Activated CD4-positive, alpha-beta T cell treated with anti-CD3 and anti-CD28 coated beads, Interleukin-2, amount 10 ng/mL, durations not matched to agents 7 days and 5 days (primary cell): Measurements from ENCODE around the gene MTHFD1L. TPM values are rescaled to one million over a fixed set of nuclear protein-coding genes. Genes with fewer than 3 reads are reported as not detected.
A peak's percentile ranks its signal among the peaks of the same experiment; 100 is the strongest.

Experiments
- CTCF ChIA-PET: fragments of 350-600 bp; sonication (Branson Sonifier 250); formaldehyde crosslinking; loops from one replicate; lab custom pipeline; 2021; ENCODE audit warnings: antibody characterized with exemption; lab: Charles Lee
- POLR2A ChIA-PET: fragments of 350-600 bp; sonication (Branson Sonifier 250); formaldehyde crosslinking; loops from one replicate; lab custom pipeline; 2021; ENCODE audit warnings: antibody characterized with exemption; lab: Charles Lee
- DNase-seq: peaks from one replicate; pipeline ENCODE4 v3.0.0-alpha.2; 2020
- H3K27ac Mint-ChIP-seq: one replicate; pipeline ENCODE4 v1.8.0; 2021; ENCODE audit warnings: mild to moderate bottlenecking, moderate library complexity, mixed read lengths
- H3K27me3 Mint-ChIP-seq: one replicate; pipeline ENCODE4 v1.8.0; 2021; ENCODE audit warnings: mixed read lengths
- H3K36me3 Mint-ChIP-seq: one replicate; pipeline ENCODE4 v1.8.0; 2021; ENCODE audit warnings: low read depth, mixed read lengths
- H3K4me1 Mint-ChIP-seq: one replicate; pipeline ENCODE4 v1.8.0; 2021; ENCODE audit warnings: mixed read lengths
- H3K4me3 Mint-ChIP-seq: one replicate; pipeline ENCODE4 v1.8.0; 2021; ENCODE audit warnings: mild to moderate bottlenecking, moderate library complexity, mixed read lengths
- H3K9me3 Mint-ChIP-seq: one replicate; pipeline ENCODE4 v1.8.0; 2021; ENCODE audit warnings: mixed read lengths
- total RNA-seq, 2 experiments: library from RNA; stranded (reverse); gene quantifications; one replicate each; pipeline ENCODE4 v1.2.3, GENCODE V29; 2021

Gene MTHFD1L
- total RNA-seq, 2 experiments from 2014 or later, result 34.9 to 40.6 TPM

DNA sequence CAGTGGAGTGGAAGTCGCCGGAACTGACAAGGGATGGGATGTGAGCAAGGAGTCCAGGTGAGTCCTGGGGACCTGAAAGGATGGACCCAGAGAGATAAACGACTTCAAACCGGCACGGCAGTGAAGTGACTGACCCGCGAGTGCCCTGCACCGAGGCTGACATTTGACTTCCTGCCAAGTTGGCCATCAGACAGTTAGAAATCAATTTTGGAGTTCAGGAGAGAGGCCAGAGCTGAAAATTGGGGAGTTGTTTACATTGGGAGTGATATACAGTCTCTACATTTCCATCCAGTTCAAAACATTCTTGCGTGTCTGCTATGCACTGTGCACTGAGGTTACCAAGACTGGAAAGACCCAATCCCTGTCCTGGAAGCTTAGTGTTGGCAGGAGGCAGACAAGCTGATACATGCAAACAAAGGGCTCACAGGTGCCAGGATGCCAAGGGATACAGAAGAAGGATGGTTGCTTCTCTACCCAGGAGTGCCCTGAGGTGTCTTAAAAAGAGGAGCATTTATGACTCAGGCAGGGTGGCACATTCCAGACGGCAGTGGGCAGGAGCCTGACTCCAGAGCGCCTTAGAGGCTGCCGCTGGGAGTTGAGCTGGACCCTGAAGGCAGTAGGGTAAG lies 186.6 kb downstream of the MTHFD1L start:
- H3K36me3 Mint-ChIP-seq, result peaks cover 29% of the 10 kb centered on the region
- peak overlapping the region; percentile 22 for H3K27ac Mint-ChIP-seq
- H3K4me3 Mint-ChIP-seq, result no peak overlapping the region
- CTCF ChIA-PET, result interaction anchor here (0.7 kb wide), 1 partner anchor 23 kb away, joined by 3 read pairs; no protein-coding TSS in a partner anchor
- no peak for DNase-seq
- H3K27me3 Mint-ChIP-seq, result no peaks in the 10 kb centered on the region
- POLR2A ChIA-PET, result no interaction called here
- H3K4me1 Mint-ChIP-seq, result peaks cover 1% of the 10 kb centered on the region
- peaks cover 13% of the 10 kb centered on the region for H3K9me3 Mint-ChIP-seq

DNA sequence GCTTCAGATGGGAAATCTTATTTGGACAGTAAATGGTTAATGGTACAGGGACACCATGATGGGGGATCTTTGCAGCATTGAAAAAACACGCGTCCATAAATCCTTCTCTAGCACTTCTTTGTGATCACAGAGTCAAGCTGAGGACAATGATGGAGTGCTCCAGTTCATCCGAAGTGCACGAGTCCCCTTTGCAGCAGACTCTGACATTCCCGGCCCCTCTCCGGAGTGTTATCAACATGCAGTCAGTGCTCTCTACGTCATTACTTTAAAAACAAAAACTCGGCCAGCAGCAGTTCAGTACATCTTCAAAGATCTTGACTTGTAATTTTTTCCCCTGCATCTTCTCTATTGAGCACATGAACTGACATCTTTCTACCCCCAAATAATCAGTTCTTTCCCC lies 188.8 kb downstream of the MTHFD1L start:
- Mint-ChIP-seq H3K36me3 (peaks cover 13% of the 10 kb centered on the region), H3K4me1 (peaks cover 1% of the 10 kb centered on the region), H3K27me3 (no peaks in the 10 kb centered on the region), H3K4me3 (no peak overlapping the region), H3K27ac (no peak overlapping the region), H3K9me3 (no peaks in the 10 kb centered on the region)
- CTCF ChIA-PET, result interaction anchor here (1.3 kb wide), 1 partner anchor 40 kb away, joined by 3 read pairs; no protein-coding TSS in a partner anchor
- DNase-seq, result no peak
- POLR2A ChIA-PET, result no interaction called here

DNA sequence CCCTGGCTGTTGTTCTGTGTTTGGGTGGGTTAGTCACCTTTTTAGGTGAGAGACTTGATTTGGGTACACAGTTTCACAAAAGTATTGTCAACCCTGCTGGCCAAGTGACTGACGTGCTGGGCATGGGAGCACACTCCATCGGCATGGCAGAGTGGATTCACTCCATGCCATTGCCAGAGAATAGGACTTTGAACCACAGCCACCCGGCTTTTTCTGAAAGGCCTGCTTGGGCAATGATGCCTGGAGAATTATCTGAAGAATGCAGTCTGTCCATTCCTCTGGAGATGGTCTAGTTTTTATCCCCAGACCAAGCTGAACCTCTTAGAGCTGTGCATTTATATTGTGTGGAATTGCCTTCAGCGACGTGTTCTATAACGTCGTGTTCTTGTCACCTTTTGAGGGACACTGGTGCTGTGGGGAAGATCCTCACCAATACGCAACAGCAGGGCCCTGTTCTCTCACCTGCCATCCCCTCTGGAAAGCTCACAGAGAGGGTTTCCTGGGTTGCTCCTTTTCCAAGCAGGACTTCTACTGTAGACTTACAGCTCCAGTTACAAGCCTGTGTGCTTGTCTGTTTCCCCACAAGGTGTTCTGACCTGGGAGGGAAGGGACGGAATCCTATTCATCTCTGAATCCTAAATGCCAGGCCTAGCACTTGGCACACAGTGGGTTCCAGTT lies 190.9 kb downstream of the MTHFD1L start:
- Mint-ChIP-seq H3K27ac (no peak overlapping the region), H3K27me3 (no peaks in the 10 kb centered on the region), H3K4me1 (no peaks in the 10 kb centered on the region), H3K9me3 (no peaks in the 10 kb centered on the region), H3K4me3 (no peak overlapping the region), H3K36me3 (peaks cover 9% of the 10 kb centered on the region)
- DNase-seq, result no peak
- POLR2A ChIA-PET, result no interaction called here
- CTCF ChIA-PET, result interaction anchor here (0.7 kb wide), 1 partner anchor 230 kb away, joined by 3 read pairs; no protein-coding TSS in a partner anchor

DNA sequence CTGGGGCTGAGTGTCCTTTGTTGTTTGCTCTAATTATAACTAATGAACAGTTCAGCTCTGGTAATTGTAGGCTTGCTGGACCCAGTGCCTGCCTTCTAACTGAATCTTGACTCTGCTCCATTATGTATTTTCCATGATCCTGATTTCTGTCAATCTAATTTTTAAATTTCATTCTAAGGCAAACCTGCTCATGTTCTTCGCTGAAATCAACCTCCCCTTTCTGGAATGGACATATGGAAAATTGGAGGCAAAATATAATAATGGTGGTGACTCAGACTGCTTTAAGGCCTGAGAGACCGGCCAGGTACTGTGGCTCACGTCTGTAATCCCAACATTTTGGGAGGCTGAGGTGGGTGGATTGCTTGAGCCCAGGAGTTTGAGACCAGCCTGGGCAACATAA lies 191.6 kb downstream of the MTHFD1L start:
- no peaks in the 10 kb centered on the region for H3K9me3 Mint-ChIP-seq
- no peak overlapping the region for H3K27ac Mint-ChIP-seq
- POLR2A ChIA-PET, result no interaction called here
- no peak for DNase-seq
- no peaks in the 10 kb centered on the region for H3K27me3 Mint-ChIP-seq
- H3K4me3 Mint-ChIP-seq, result no peak overlapping the region
- H3K36me3 Mint-ChIP-seq, result peaks cover 2% of the 10 kb centered on the region
- H3K4me1 Mint-ChIP-seq, result no peaks in the 10 kb centered on the region
- CTCF ChIA-PET, result interaction anchor here (0.7 kb wide), 1 partner anchor 229 kb away, joined by 3 read pairs; no protein-coding TSS in a partner anchor

DNA sequence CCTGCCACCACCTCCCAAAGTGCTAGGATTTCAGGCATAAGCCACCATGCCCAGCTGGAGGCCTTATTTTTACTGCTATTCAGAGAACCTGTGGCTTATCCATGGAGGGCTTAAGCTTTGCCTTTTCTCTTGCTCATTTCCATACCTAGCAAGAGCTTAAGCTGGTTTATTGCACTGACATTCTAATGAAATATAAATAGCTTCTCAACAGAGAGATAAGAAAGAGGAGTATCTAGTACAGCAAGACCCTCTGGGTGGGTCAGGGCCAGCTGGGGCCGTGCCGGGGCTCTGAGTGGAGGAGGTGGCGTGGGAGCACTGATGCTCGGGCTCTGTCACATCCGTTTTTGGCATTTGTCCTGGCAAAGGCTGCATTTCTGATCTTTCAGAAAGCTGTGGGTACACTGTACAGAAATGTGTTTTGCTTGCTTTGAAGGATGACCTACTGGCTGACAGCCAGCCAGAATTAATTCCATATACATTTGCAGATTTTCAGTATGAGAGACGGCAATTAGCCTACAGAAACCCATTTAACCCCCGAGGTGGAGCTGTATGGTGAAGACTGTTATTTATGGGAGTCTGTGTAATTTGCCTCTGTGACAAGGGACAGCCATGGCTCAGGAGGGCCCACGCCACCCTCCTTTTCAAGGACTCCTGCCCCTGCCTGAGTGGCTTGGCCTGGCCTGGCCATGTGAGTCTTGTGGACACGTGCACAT lies 192.7 kb downstream of the MTHFD1L start:
- no peak overlapping the region for H3K27ac Mint-ChIP-seq
- H3K36me3 Mint-ChIP-seq, result peaks cover 2% of the 10 kb centered on the region
- no peaks in the 10 kb centered on the region for H3K27me3 Mint-ChIP-seq
- H3K9me3 Mint-ChIP-seq, result no peaks in the 10 kb centered on the region
- H3K4me3 Mint-ChIP-seq, result no peak overlapping the region
- no peaks in the 10 kb centered on the region for H3K4me1 Mint-ChIP-seq
- no peak for DNase-seq
- CTCF ChIA-PET, result interaction anchor here (1.5 kb wide), 1 partner anchor 7 kb away, joined by 3 read pairs; no protein-coding TSS in a partner anchor
- POLR2A ChIA-PET, result no interaction called here

DNA sequence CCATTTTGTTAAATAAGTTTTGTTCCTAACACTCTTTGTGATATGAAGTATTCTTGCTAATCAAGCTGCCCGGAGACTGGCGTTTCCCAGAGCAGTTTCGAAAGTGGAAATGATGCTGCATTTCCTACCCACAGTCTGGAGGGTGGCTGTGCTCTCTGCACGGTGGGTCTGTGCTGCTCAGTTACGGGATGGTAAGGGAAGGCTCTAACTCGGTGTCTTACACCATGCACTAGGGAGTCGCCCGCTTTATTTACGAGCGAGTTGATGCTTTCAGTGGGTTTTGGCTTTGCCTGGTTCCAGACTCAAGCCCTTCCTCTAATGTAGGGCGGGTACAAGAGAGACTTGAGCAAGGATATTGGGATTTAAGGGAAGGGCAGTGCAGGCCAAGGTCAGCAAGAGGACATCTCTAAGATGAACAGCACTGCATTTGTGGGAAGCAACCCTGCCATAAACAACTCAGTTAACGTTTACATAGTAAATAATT lies 194.2 kb downstream of the MTHFD1L start:
- DNase-seq, result no peak
- POLR2A ChIA-PET, result no interaction called here
- Mint-ChIP-seq H3K9me3 (no peaks in the 10 kb centered on the region), H3K27ac (no peak overlapping the region), H3K27me3 (no peaks in the 10 kb centered on the region), H3K4me3 (no peak overlapping the region), H3K4me1 (no peaks in the 10 kb centered on the region), H3K36me3 (peaks cover 4% of the 10 kb centered on the region)
- CTCF ChIA-PET, result interaction anchor here (1.5 kb wide), 1 partner anchor 9 kb away, joined by 3 read pairs; no protein-coding TSS in a partner anchor

DNA sequence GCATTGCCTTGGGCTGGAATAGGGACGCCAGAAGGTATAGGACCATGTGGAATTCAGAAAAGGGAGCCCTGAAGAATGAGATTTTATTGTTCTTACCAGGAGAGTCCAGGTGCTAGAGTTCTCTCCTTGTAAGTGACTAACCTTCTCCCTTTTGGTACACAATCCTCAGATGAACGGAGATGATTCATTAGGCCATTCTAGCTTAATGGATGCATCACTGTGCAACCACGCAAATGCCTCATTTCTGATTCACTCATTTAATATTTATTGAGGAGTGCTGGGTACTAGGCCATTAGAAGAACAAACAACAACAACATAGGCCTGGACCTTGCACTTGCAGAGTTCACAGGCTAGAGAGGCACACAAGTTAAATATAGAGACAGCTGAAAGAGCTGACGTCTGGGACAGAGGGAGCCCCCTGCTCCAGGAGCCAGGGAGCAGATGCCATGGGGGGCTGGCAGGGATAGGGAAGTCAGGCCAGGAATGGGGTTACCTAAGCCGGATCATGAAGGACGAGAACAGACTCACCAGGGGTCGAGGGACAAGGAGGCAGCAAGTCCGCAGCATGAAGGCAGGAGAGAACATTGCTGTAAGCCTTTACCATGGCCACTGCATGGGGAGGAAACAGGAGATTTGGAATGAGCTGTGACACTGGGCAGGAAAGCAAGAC lies 194.7 kb downstream of the MTHFD1L start:
- no peaks in the 10 kb centered on the region for H3K4me1 Mint-ChIP-seq
- H3K36me3 Mint-ChIP-seq, result peaks cover 7% of the 10 kb centered on the region
- CTCF ChIA-PET, result interaction anchor here (1.5 kb wide), 1 partner anchor 9 kb away, joined by 3 read pairs; no protein-coding TSS in a partner anchor
- no peaks in the 10 kb centered on the region for H3K9me3 Mint-ChIP-seq
- POLR2A ChIA-PET, result no interaction called here
- no peaks in the 10 kb centered on the region for H3K27me3 Mint-ChIP-seq
- DNase-seq, result no peak
- H3K27ac Mint-ChIP-seq, result no peak overlapping the region
- H3K4me3 Mint-ChIP-seq, result no peak overlapping the region

DNA sequence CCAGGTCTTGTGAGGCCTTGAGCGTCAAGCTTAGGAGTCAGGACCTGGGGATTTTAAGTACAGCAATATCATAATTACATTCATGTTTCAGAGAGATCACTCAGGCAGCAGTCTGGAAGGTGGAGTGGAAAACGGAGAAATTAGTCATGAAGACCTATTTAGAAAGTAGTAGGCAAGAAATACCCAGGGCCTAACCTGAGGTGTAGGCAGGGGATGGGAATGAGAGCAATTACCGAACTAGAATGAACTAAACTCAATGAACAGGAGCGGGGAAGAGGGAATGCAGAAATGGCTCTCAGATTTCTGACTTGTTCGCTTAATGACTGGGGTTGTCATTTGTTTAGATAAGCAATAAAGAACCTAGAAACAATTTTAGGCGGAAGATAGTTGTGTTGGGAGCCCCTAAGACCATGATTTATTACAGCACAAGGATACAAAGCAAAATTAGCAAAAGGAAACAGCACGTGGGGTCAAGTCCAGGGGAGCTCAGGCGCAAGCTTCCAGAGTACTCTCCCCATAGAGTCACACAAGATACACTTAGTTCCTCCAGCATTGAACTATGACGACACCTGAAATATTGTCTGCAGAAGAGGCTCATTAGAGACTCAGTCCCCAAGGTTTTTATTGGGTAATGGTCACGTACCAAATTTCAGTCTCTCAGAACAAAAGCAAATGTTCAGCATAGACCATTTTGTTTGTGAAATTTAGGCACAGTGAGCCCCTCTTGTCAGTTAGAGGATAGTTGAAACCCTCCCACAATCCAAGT lies 195.4 kb downstream of the MTHFD1L start:
- ChIA-PET CTCF (no interaction called here), POLR2A (no interaction called here)
- Mint-ChIP-seq H3K9me3 (no peaks in the 10 kb centered on the region), H3K36me3 (peaks cover 11% of the 10 kb centered on the region), H3K4me1 (no peaks in the 10 kb centered on the region), H3K4me3 (no peak overlapping the region), H3K27me3 (no peaks in the 10 kb centered on the region), H3K27ac (no peak overlapping the region)
- no peak for DNase-seq

DNA sequence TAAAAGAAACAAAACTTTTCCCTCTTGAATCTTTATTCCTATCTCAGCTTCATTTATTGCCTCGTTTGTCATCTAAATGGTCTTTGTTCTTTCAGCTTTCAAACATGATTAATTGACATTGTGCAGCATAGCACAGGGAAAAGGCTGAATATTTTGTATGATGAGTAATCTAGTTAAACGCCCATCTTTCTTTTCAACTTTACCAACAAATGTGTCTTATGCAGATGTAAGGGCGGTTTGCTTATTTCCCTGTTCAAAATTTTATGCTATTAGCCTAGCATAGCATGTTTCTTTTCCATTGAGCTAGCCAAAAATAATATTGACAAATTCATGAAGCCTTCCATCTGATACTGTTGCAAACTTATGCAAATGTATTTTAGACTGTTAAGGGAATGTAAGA lies 197.8 kb downstream of the MTHFD1L start:
- no peaks in the 10 kb centered on the region for H3K27me3 Mint-ChIP-seq
- POLR2A ChIA-PET, result no interaction called here
- H3K27ac Mint-ChIP-seq, result no peak overlapping the region
- DNase-seq, result no peak
- peaks cover 10% of the 10 kb centered on the region for H3K36me3 Mint-ChIP-seq
- CTCF ChIA-PET, result interaction anchor here (1.1 kb wide), 1 partner anchor 19 kb away, joined by 3 read pairs; no protein-coding TSS in a partner anchor
- H3K9me3 Mint-ChIP-seq, result no peaks in the 10 kb centered on the region
- no peak overlapping the region for H3K4me3 Mint-ChIP-seq
- no peaks in the 10 kb centered on the region for H3K4me1 Mint-ChIP-seq

DNA sequence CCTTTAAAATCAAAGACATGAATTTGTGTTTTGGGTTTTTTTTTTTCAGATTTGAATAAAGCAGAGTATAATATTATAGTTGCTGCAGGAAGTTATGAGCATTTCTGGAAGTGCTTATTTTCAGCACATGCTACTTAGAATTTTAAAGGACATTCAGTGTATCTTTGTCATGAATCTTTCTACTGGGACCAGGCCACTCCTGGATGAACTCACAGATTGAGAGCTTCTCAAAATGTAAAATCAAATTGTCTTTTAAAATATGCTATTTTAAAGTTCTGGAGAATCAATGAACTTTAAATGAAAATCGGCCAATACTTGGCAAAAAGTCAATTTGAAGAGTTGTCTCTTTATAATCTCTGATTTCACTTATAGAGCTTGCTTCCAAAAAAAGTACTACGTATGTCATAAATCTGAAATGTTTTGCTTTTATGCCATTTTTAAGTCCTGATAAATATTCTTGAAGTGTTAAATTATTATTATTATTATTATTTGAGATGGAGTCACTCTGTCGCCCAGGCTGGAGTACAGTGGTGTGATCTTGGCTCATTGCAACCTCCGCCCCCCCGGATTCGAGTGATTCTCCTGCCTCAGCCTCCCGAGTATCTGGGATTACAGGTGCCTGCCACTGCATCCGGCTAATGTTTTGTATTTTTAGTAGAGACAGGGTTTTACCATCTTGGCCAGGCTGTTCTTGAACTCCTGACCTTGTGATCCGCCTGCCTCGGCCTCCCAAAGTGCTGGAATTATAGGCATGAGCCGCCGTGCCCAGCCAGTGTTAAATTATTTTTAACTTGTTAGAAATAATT lies 198.5 kb downstream of the MTHFD1L start:
- ChIA-PET CTCF (interaction anchor here (1.1 kb wide), 1 partner anchor 18 kb away, joined by 3 read pairs; no protein-coding TSS in a partner anchor), POLR2A (no interaction called here)
- no peak overlapping the region for H3K4me3 Mint-ChIP-seq
- H3K36me3 Mint-ChIP-seq, result peaks cover 10% of the 10 kb centered on the region
- H3K27me3 Mint-ChIP-seq, result no peaks in the 10 kb centered on the region
- no peak overlapping the region for H3K27ac Mint-ChIP-seq
- no peaks in the 10 kb centered on the region for H3K4me1 Mint-ChIP-seq
- no peaks in the 10 kb centered on the region for H3K9me3 Mint-ChIP-seq
- no peak for DNase-seq

DNA sequence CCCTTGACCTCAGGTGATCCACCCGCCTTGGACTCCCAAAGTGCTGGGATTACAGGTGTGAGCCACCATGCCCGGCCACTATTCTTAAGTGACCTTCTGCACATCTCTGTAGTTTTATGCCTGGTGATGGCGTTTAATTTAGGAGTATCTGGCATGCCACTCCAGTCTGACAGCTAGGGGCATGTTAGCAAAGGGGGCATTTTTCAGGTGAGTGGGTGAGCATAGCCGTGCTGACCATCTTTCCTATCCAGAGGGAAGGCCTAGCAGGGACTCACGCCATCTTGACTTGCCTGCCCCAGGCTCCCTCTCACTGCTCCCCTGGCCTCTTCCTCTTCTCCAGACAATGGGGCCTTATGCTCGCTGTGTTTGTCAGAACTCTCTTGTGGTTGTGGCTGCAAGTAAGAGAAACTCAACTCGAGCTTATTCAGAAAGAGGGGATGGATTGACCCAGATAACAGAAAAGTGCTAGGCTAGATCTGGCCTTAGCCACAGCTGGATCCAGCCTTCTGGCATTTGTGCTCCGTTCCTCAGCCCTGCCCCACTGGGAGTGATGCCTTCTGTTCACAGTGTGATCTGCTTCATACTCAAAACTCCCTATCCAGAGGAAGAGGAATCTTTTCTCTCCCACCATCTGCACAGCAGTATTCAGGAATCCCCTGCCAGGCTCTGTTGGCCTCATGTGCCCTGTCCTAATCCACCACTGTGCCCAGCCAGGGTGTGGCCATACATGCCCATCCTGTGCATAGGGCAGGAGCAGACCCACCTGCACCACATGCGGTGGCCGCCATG lies 199.7 kb downstream of the MTHFD1L start:
- H3K9me3 Mint-ChIP-seq, result no peaks in the 10 kb centered on the region
- no peaks in the 10 kb centered on the region for H3K4me1 Mint-ChIP-seq
- no peak for DNase-seq
- H3K4me3 Mint-ChIP-seq, result no peak overlapping the region
- no peak overlapping the region for H3K27ac Mint-ChIP-seq
- H3K27me3 Mint-ChIP-seq, result no peaks in the 10 kb centered on the region
- H3K36me3 Mint-ChIP-seq, result peaks cover 17% of the 10 kb centered on the region
- ChIA-PET CTCF (interaction anchor here (2.0 kb wide), 1 partner anchor 51 kb away, joined by 4 read pairs; no protein-coding TSS in a partner anchor), POLR2A (no interaction called here)
